ENCODE data around the gene MACROD2. TPM values are rescaled to one million over a fixed set of nuclear protein-coding genes. Genes with fewer than 3 reads are reported as not detected.

Gene MACROD2
- total RNA-seq, 1 donor, result 1.3 TPM

GRCh38 chr20:14855171-14855570 lies 859.9 kb downstream of the MACROD2 start:
- H3K4me3 ChIP-seq (ENCODE audit: low read depth, low read length), result no peak overlapping the region
- TF ChIP-seq CTCF (IDR thresholded peaks at IDR 0.05; ENCODE audit: insufficient read depth, low read length), result no peak
- no peak for DNase-seq (ENCODE audit: low read depth)

DNA sequence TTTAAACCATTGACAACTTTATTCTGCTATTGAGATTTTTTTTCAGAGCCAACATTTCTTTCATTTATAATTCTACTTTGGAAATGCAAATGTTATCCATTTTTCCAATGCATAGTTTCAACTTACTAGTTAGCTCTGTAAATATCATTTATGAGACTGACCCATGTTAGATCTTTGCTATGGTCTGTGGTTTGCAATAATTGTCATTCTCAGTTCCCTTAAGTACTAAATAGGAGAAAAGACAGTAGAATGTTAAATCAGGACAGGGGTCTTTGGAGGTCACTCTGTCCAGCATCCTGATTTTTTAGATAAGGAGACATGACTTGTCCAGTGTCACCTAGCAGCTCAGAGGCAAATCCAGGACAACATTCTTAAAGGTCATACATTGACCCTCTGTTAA lies 864.3 kb downstream of the MACROD2 start:
- no peak for TF ChIP-seq CTCF (IDR thresholded peaks at IDR 0.05; ENCODE audit: insufficient read depth, low read length)
- H3K4me3 ChIP-seq (ENCODE audit: low read depth, low read length), result no peak overlapping the region
- no peak for DNase-seq (ENCODE audit: low read depth)

- DNase-seq (ENCODE audit: low read depth), result no peak
- no peak for TF ChIP-seq CTCF (IDR thresholded peaks at IDR 0.05; ENCODE audit: insufficient read depth, low read length)
- no peak overlapping the region for H3K4me3 ChIP-seq (ENCODE audit: low read depth, low read length)
These were observed 865.1 kb downstream of the MACROD2 start for GRCh38 chr20:14860410-14860814.

GRCh38 chr20:14861028-14861699 lies 865.8 kb downstream of the MACROD2 start:
- TF ChIP-seq CTCF (IDR thresholded peaks at IDR 0.05; ENCODE audit: insufficient read depth, low read length), result no peak
- no peak overlapping the region for H3K4me3 ChIP-seq (ENCODE audit: low read depth, low read length)
- DNase-seq (ENCODE audit: low read depth), result no peak

- H3K4me3 ChIP-seq (ENCODE audit: low read depth, low read length), result no peak overlapping the region
- no peak for DNase-seq (ENCODE audit: low read depth)
- TF ChIP-seq CTCF (IDR thresholded peaks at IDR 0.05; ENCODE audit: insufficient read depth, low read length), result no peak
These were observed 869.9 kb downstream of the MACROD2 start for GRCh38 chr20:14865169-14865568.

- no peak for DNase-seq (ENCODE audit: low read depth)
- no peak overlapping the region for H3K4me3 ChIP-seq (ENCODE audit: low read depth, low read length)
- no peak for TF ChIP-seq CTCF (IDR thresholded peaks at IDR 0.05; ENCODE audit: insufficient read depth, low read length)
These were observed 870.4 kb downstream of the MACROD2 start for GRCh38 chr20:14865731-14866130.
